CD4-positive, alpha-beta T cell treated with Interleukin-12 subunit alpha and Interleukin-12 subunit beta, for 1 hour (primary cell): ENCODE measurements around the gene MYL3.
"Not testable (repeated sequence)": the region's sequence is repeated elsewhere in the genome, so short reads cannot be mapped to it uniquely, and the experiment has no call there.

Experiments
- DNase-seq: peaks from one replicate; pipeline ENCODE4 v3.0.0-alpha.2; 2020

MYL3 gene

GRCh38 chr3:46821553-46821952, 41.7 kb downstream of the MYL3 start:
- no peak for DNase-seq

- no peak for DNase-seq
Measured at GRCh38 chr3:46820852-46821251, 42.4 kb downstream of the MYL3 start.

- DNase-seq = peak; percentile 75
Measured at GRCh38 chr3:46812237-46812791, 50.9 kb downstream of the MYL3 start.

GRCh38 chr3:46811615-46812236, 51.5 kb downstream of the MYL3 start:
- no peak for DNase-seq

- not testable (repeated sequence) for DNase-seq
Measured at GRCh38 chr3:46808766-46809165, 54.5 kb downstream of the MYL3 start.
